ENCODE measurements around the gene MGAT3.

Gene MGAT3

GRCh38 chr22:39422721-39423120 is 34.1 kb upstream of the MGAT3 start:
- TF ChIP-seq CTCF (IDR thresholded peaks at IDR 0.05) = no peak

GRCh38 chr22:39423976-39424375 is 32.8 kb upstream of the MGAT3 start:
- TF ChIP-seq CTCF (IDR thresholded peaks at IDR 0.05) = no peak

GRCh38 chr22:39426380-39427043 is 30.3 kb upstream of the MGAT3 start:
- TF ChIP-seq CTCF (IDR thresholded peaks at IDR 0.05) = no peak

- TF ChIP-seq CTCF (IDR thresholded peaks at IDR 0.05) = no peak
Observed at GRCh38 chr22:39427751-39428596, 28.8 kb upstream of the MGAT3 start.

- no peak for TF ChIP-seq CTCF (IDR thresholded peaks at IDR 0.05)
Observed at GRCh38 chr22:39428597-39429071, 28.2 kb upstream of the MGAT3 start.

- no peak for TF ChIP-seq CTCF (IDR thresholded peaks at IDR 0.05)
Observed at GRCh38 chr22:39429186-39429585, 27.6 kb upstream of the MGAT3 start.

GRCh38 chr22:39429916-39430575 is 26.8 kb upstream of the MGAT3 start:
- TF ChIP-seq CTCF (IDR thresholded peaks at IDR 0.05) = no peak
